Activated effector memory CD4-positive, alpha-beta T cell treated with Interleukin-2 at 50 U/mL for 16 hours (primary cell): ENCODE data around the gene HLTF.
"Not testable (repeated sequence)": the region's sequence is repeated elsewhere in the genome, so short reads cannot be mapped to it uniquely, and the experiment has no call there.

Experiments used
- DNase-seq: peaks from one replicate; pipeline ENCODE4 v3.0.0-alpha.2; 2020

HLTF gene

GRCh38 chr3:149086232-149086988 lies at the start of gene HLTF:
TSS of gene HLTF (minus strand) at chr3:149086533. CDS start at chr3:149086336, 197 bp downstream.
- peak; percentile 84 for DNase-seq

GRCh38 chr3:149134575-149134974 lies 48.2 kb upstream of the HLTF start:
- no peak for DNase-seq

- DNase-seq: no peak
These were observed 45.3 kb upstream of the HLTF start for GRCh38 chr3:149131589-149131988.

GRCh38 chr3:149129326-149130205 lies 43.2 kb upstream of the HLTF start, which contains the start of gene HPS3:
TSS of gene HPS3 (plus strand) at chr3:149129638. CDS start at chr3:149129724, 86 bp downstream.
- peak; percentile 73 for DNase-seq

GRCh38 chr3:149128821-149129220 lies 42.5 kb upstream of the HLTF start:
- DNase-seq: no peak

GRCh38 chr3:149122721-149123578 lies 36.6 kb upstream of the HLTF start:
- DNase-seq: no peak

- DNase-seq: no peak
These were observed 34.0 kb upstream of the HLTF start for GRCh38 chr3:149120051-149120972.

- DNase-seq: no peak
These were observed 33.1 kb upstream of the HLTF start for GRCh38 chr3:149119466-149119865.

- no peak for DNase-seq
These were observed 32.4 kb upstream of the HLTF start for GRCh38 chr3:149118724-149119123.

- no peak for DNase-seq
These were observed 28.8 kb upstream of the HLTF start for GRCh38 chr3:149115114-149115513.

- no peak for DNase-seq
These were observed 28.1 kb upstream of the HLTF start for GRCh38 chr3:149114458-149114857.

GRCh38 chr3:149104484-149104883 lies 18.2 kb upstream of the HLTF start:
- DNase-seq: no peak

GRCh38 chr3:149101641-149102040 lies 15.3 kb upstream of the HLTF start:
- DNase-seq: no peak

GRCh38 chr3:149101154-149101553 lies 14.8 kb upstream of the HLTF start:
- DNase-seq: no peak

GRCh38 chr3:149097987-149098386 lies 11.7 kb upstream of the HLTF start:
- not testable (repeated sequence) for DNase-seq

- DNase-seq: no peak
These were observed 9.2 kb upstream of the HLTF start for GRCh38 chr3:149095487-149095886.

- DNase-seq: no peak
These were observed 5.7 kb upstream of the HLTF start for GRCh38 chr3:149091983-149092382.

- DNase-seq: no peak
These were observed 4.6 kb upstream of the HLTF start for GRCh38 chr3:149090907-149091306.

GRCh38 chr3:149090461-149090860 lies 4.1 kb upstream of the HLTF start:
- no peak for DNase-seq

GRCh38 chr3:149089395-149089794 lies 3.1 kb upstream of the HLTF start:
- DNase-seq: no peak

- DNase-seq: no peak
These were observed 875 bp upstream of the HLTF start for GRCh38 chr3:149087208-149087607.

- DNase-seq: no peak
These were observed 503 bp downstream of the HLTF start for GRCh38 chr3:149085828-149086231.
